Liver (tissue), 3 donors: ENCODE measurements around the gene SOAT1.

Experiments used
- ATF3 ChIP-seq: IDR thresholded peaks from 2 replicates; pipeline ENCODE4 v1.6.1; 2016; ENCODE audit warnings: antibody characterized with exemption
- CTCF ChIP-seq: fragments of 150-350 bp; IDR thresholded peaks from 2 replicates; pipeline ENCODE4 v1.5.1; 2017; ENCODE audit warnings: improper control_type of control experiment, low read depth, low read length; ENCODE audit not compliant: missing input control
- EGR1 ChIP-seq, 2 donors: IDR thresholded peaks; 2 replicates each; pipeline ENCODE4 v1.6.1; 2016 to 2018; ENCODE audit warnings: antibody characterized with exemption in 2 of 2, low read depth in 2 of 2
- FOXA1 ChIP-seq: IDR thresholded peaks from 2 replicates; pipeline ENCODE4 v1.6.1; 2016; ENCODE audit warnings: antibody characterized with exemption
- GABPA ChIP-seq, 2 donors: IDR thresholded peaks in 1 of 2; conservative IDR thresholded peaks in 1 of 2; 2 replicates each; pipeline ENCODE4 v1.6.1; 2016; ENCODE audit warnings: antibody characterized with exemption in 2 of 2, mild to moderate bottlenecking in 1 of 2, moderate library complexity in 1 of 2
- HNF4G ChIP-seq: IDR thresholded peaks from 2 replicates; pipeline ENCODE4 v1.6.1; 2016; ENCODE audit warnings: antibody characterized with exemption
- JUND ChIP-seq, 2 donors: IDR thresholded peaks; 2 replicates each; pipeline ENCODE4 v1.6.1; 2016; ENCODE audit warnings: antibody characterized with exemption in 2 of 2
- MAX ChIP-seq: IDR thresholded peaks from 2 replicates; pipeline ENCODE4 v1.6.1; 2016; ENCODE audit warnings: antibody characterized with exemption
- NR2F2 ChIP-seq: IDR thresholded peaks from 2 replicates; pipeline ENCODE4 v1.6.1; 2016; ENCODE audit warnings: antibody characterized with exemption
- RAD21 ChIP-seq, 2 donors: IDR thresholded peaks; 2 replicates each; pipeline ENCODE4 v1.6.1; 2016; ENCODE audit warnings: antibody characterized with exemption in 2 of 2, mild to moderate bottlenecking in 2 of 2
- REST ChIP-seq: IDR thresholded peaks from 2 replicates; pipeline ENCODE4 v1.6.1; 2016; ENCODE audit warnings: antibody characterized with exemption, mild to moderate bottlenecking
- RXRA ChIP-seq, 2 donors: IDR thresholded peaks; 2 replicates each; pipeline ENCODE4 v1.6.1; 2017 to 2018; ENCODE audit warnings: antibody characterized with exemption in 2 of 2, mild to moderate bottlenecking in 1 of 2
- TAF1 ChIP-seq: conservative IDR thresholded peaks from 2 replicates; pipeline ENCODE4 v1.6.1; 2016; ENCODE audit warnings: antibody characterized with exemption, mild to moderate bottlenecking
- ZBTB33 ChIP-seq: IDR thresholded peaks from 2 replicates; pipeline ENCODE4 v1.6.1; 2016; ENCODE audit warnings: antibody characterized with exemption
- donor health status: healthy.
- donor health status: healthy.

GRCh38 chr1:179366093-179366800, 72.7 kb downstream of the SOAT1 start:
- TF ChIP-seq NR2F2, result no peak
- no peak for TF ChIP-seq REST
- TF ChIP-seq JUND (IDR thresholded peaks at IDR 0.05), result peak in 1 of 2 donors; percentile 1
- TF ChIP-seq RXRA (IDR thresholded peaks at IDR 0.05), result no peak
- TF ChIP-seq CTCF, result no peak
- no peak for TF ChIP-seq ATF3
- no peak for TF ChIP-seq HNF4G
- no peak for TF ChIP-seq MAX
- TF ChIP-seq EGR1 (IDR thresholded peaks at IDR 0.05; ENCODE audit: low read depth in 2 of 2), result no peak
- TF ChIP-seq RAD21 (IDR thresholded peaks at IDR 0.05), result no peak
- no peak for TF ChIP-seq TAF1
- TF ChIP-seq FOXA1, result no peak
- TF ChIP-seq ZBTB33, result no peak
- TF ChIP-seq GABPA (IDR thresholded peaks at IDR 0.05 in 1 of 2, conservative IDR thresholded peaks at IDR 0.05 in 1 of 2), result no peak
